22Rv1 (cell line): ENCODE measurements around the gene PARD3B.

ENCODE experiments used
- CTCF ChIP-seq: fragments of 450-650 bp; IDR thresholded peaks from 2 replicates; pipeline ENCODE4 v1.5.1; 2017; ENCODE audit warnings: mild to moderate bottlenecking
- ZFX ChIP-seq: fragments of 450-650 bp; IDR thresholded peaks from 2 replicates; pipeline ENCODE4 v1.6.1; 2017; ENCODE audit warnings: antibody characterized with exemption, borderline replicate concordance

DNA sequence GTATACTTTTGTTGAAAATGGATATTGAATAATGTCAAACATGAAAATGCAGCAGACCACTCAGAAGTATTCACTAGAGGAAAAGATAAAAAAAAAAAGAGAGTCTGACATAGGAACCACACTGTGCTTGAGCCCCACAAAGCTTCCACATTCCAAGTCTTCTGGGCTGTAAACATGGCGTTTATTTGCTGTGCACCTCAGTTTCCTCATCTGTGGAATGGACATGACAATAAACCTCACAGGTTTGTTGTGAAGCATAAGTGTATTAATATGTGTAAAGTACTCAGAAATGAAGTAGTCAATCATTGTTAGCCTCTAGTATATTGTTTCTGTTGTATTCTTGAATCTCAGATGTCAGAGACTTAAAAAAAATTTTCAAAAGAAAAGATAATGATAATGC lies 611.2 kb downstream of the PARD3B start:
- TF ChIP-seq CTCF (no peak), ZFX (no peak)
